Erythroblast (primary cell): ENCODE measurements around the gene LRIG2.

Experiments used
- GATA1 ChIP-seq: IDR thresholded peaks from 2 replicates; pipeline ENCODE4 v1.6.1; 2011; ENCODE audit warnings: low read depth, mild to moderate bottlenecking, control low read depth, low read length, moderate library complexity
- POLR2A ChIP-seq: IDR thresholded peaks from 2 replicates; pipeline ENCODE4 v1.6.1; 2011; ENCODE audit warnings: mild to moderate bottlenecking, low read length

GRCh38 chr1:113027007-113027406 lies 46.0 kb upstream of the LRIG2 start:
- TF ChIP-seq POLR2A = no peak
- no peak for TF ChIP-seq GATA1
